H1 (cell line): ENCODE data around the gene ZNF726. TPM values are rescaled to one million over a fixed set of nuclear protein-coding genes. Genes with fewer than 3 reads are reported as not detected.

Experiments used
- CTCF ChIA-PET: fragments of 300-600 bp; sonication (Branson Sonifier 250); formaldehyde crosslinking; loops from one replicate; lab custom pipeline; 2021; ENCODE audit not compliant: partially characterized antibody; lab: Charles Lee
- POLR2A ChIA-PET: fragments of 300-600 bp; sonication (Branson Sonifier 250); formaldehyde crosslinking; loops from one replicate; lab custom pipeline; 2021; ENCODE audit warnings: inconsistent platforms; ENCODE audit not compliant: partially characterized antibody; lab: Charles Lee
- DNase-seq, 2 experiments: peaks; one replicate each; pipeline versions ENCODE4 v3.0.0 to v3.0.0-alpha.2; 2010 to 2022; ENCODE audit warnings: low spot score in 2 of 2, low read depth in 1 of 2, mixed read lengths in 1 of 2
- FAIRE-seq: peaks from 2 replicates; lab custom pipeline; 2011; peaks lifted over from hg19 to GRCh38; lab: Jason Lieb, UNC
- H2AFZ ChIP-seq: 2 replicates; pipeline ENCODE4 v1.8.1; 2012; ENCODE audit warnings: low read length, inconsistent platforms
- H2AK5ac ChIP-seq: 2 replicates; pipeline ENCODE4 v1.6.1; 2013; ENCODE audit warnings: low read depth, low read length
- H2BK120ac ChIP-seq: replicated peaks from 2 replicates; pipeline ENCODE3; 2013; ENCODE audit warnings: low read depth, low read length, inconsistent platforms
- H2BK12ac ChIP-seq: 2 replicates; pipeline ENCODE4 v1.6.1; 2013; ENCODE audit warnings: low read depth, low read length
- H2BK15ac ChIP-seq: 2 replicates; pipeline ENCODE4 v1.6.1; 2013; ENCODE audit warnings: low read length
- H2BK20ac ChIP-seq: 2 replicates; pipeline ENCODE4 v1.6.1; 2013; ENCODE audit warnings: low read length
- H2BK5ac ChIP-seq: 2 replicates; pipeline ENCODE4 v1.6.1; 2013; ENCODE audit warnings: low read depth, low read length
- H3K14ac ChIP-seq: 2 replicates; pipeline ENCODE4 v1.6.1; 2013; ENCODE audit warnings: inconsistent platforms; ENCODE audit not compliant: insufficient read length
- H3K18ac ChIP-seq: 2 replicates; pipeline ENCODE4 v1.6.1; 2013; ENCODE audit warnings: low read length; ENCODE audit errors: extremely low read depth
- H3K23ac ChIP-seq: 2 replicates; pipeline ENCODE4 v1.6.1; 2013; ENCODE audit warnings: inconsistent platforms; ENCODE audit not compliant: insufficient read length
- H3K23me2 ChIP-seq: 2 replicates; pipeline ENCODE4 v1.6.1; 2013; ENCODE audit warnings: low read depth, low read length
- H3K27ac ChIP-seq: 2 replicates; pipeline ENCODE4 v1.6.1; 2011; ENCODE audit warnings: low read depth, low read length, inconsistent platforms
- H3K27me3 ChIP-seq, 4 experiments: replicated peaks in 1 of 4; 1 replicate in 1 of 4; 2 replicates in 3 of 4; pipeline versions ENCODE4 v1.6.1 to v1.8.1; 2011 to 2013; ENCODE audit warnings: low read length in 3 of 4, mild to moderate bottlenecking in 3 of 4, inconsistent platforms in 2 of 4, mixed read lengths in 2 of 4, moderate library complexity in 1 of 4; ENCODE audit not compliant: control insufficient read depth in 3 of 4, insufficient read depth in 3 of 4; ENCODE audit errors: extremely low read depth in 1 of 4
- H3K36me3 ChIP-seq, 4 experiments: 2 replicates each; pipeline versions ENCODE4 v1.6.1 to v1.8.1; 2011 to 2013; ENCODE audit warnings: mild to moderate bottlenecking in 4 of 4, low read length in 3 of 4, moderate library complexity in 2 of 4, control low read depth in 1 of 4, inconsistent platforms in 1 of 4; ENCODE audit not compliant: insufficient read depth in 4 of 4, control insufficient read depth in 2 of 4
- H3K4ac ChIP-seq: replicated peaks from 2 replicates; pipeline ENCODE3; 2013; ENCODE audit warnings: low read length, low read depth, mixed read lengths, inconsistent platforms; ENCODE audit not compliant: insufficient read length
- H3K4me1 ChIP-seq, 4 experiments: replicated peaks in 1 of 4; 1 replicate in 1 of 4; 2 replicates in 3 of 4; pipeline versions ENCODE4 v1.6.1 to v1.8.1; 2011 to 2013; ENCODE audit warnings: low read length in 3 of 4, inconsistent platforms in 2 of 4, mixed read lengths in 1 of 4; ENCODE audit not compliant: insufficient read depth in 4 of 4, control insufficient read depth in 3 of 4
- H3K4me2 ChIP-seq, 2 experiments: 2 replicates each; pipeline versions ENCODE4 v1.6.1 to v1.8.1; 2011 to 2013; ENCODE audit warnings: low read depth in 2 of 2, low read length in 2 of 2, control low read depth in 1 of 2, inconsistent platforms in 1 of 2, mild to moderate bottlenecking in 1 of 2; ENCODE audit not compliant: insufficient read depth in 1 of 2
- H3K4me3 ChIP-seq, 4 experiments: fragments of 200-600, 300-600 bp in 1 of 4; sonication (generic), shearing (Covaris generic), sonication (Bioruptor Twin) in 1 of 4; 2 replicates each; pipeline versions ENCODE4 v1.5.1 to v1.8.1; 2011 to 2016; ENCODE audit warnings: low read length in 4 of 4, low read depth in 3 of 4, control low read depth in 2 of 4, inconsistent platforms in 2 of 4, mild to moderate bottlenecking in 2 of 4, mixed read lengths in 1 of 4, moderate library complexity in 1 of 4; ENCODE audit not compliant: insufficient read depth in 2 of 4; ENCODE audit errors: extremely low read depth in 1 of 4
- H3K56ac ChIP-seq: replicated peaks from 2 replicates; pipeline ENCODE3; 2013; ENCODE audit warnings: low read depth, mild to moderate bottlenecking, mixed read lengths, low read length, inconsistent platforms; ENCODE audit not compliant: insufficient read length
- H3K79me1 ChIP-seq: 2 replicates; pipeline ENCODE4 v1.6.1; 2013; ENCODE audit warnings: low read depth, low read length, control low read depth
- H3K79me2 ChIP-seq, 2 experiments: 2 replicates each; pipeline versions ENCODE4 v1.6.1 to v1.8.1; 2012 to 2013; ENCODE audit warnings: low read length in 2 of 2, mild to moderate bottlenecking in 2 of 2, inconsistent platforms in 1 of 2; ENCODE audit not compliant: insufficient read depth in 2 of 2, control insufficient read depth in 1 of 2
- H3K9ac ChIP-seq, 4 experiments: replicated peaks in 1 of 4; 1 replicate in 1 of 4; 2 replicates in 3 of 4; pipeline versions ENCODE4 v1.6.1 to v1.8.1; 2011 to 2013; ENCODE audit warnings: low read depth in 3 of 4, low read length in 3 of 4, control low read depth in 2 of 4, mild to moderate bottlenecking in 2 of 4, moderate library complexity in 2 of 4, inconsistent platforms in 1 of 4; ENCODE audit errors: extremely low read depth in 1 of 4
- H3K9me3 ChIP-seq, 2 experiments: 2 replicates each; pipeline versions ENCODE4 v1.6.1 to v1.8.1; 2012 to 2013; ENCODE audit warnings: mild to moderate bottlenecking in 2 of 2, moderate library complexity in 2 of 2, control low read depth in 1 of 2, inconsistent platforms in 1 of 2, low read depth in 1 of 2, low read length in 1 of 2, mixed read lengths in 1 of 2; ENCODE audit not compliant: insufficient read depth in 2 of 2
- H4K20me1 ChIP-seq, 2 experiments: replicated peaks in 1 of 2; 2 replicates each; pipeline versions ENCODE3 to v1.8.1; 2011 to 2013; ENCODE audit warnings: inconsistent platforms in 2 of 2, low read length in 2 of 2, mild to moderate bottlenecking in 1 of 2; ENCODE audit not compliant: insufficient read depth in 2 of 2, control insufficient read depth in 1 of 2
- H4K5ac ChIP-seq: 2 replicates; pipeline ENCODE4 v1.6.1; 2013; ENCODE audit warnings: low read length, low read depth, mixed read lengths, inconsistent platforms; ENCODE audit not compliant: insufficient read length
- H4K8ac ChIP-seq: 2 replicates; pipeline ENCODE4 v1.8.0; 2013; ENCODE audit warnings: mild to moderate bottlenecking, moderate library complexity, low read length, inconsistent platforms; ENCODE audit not compliant: insufficient read depth; ENCODE audit errors: extremely low read depth
- H4K91ac ChIP-seq: replicated peaks from 2 replicates; pipeline ENCODE3; 2013; ENCODE audit warnings: low read length, mixed read lengths, inconsistent platforms; ENCODE audit not compliant: insufficient read length
- BCL11A ChIP-seq, 2 experiments: IDR thresholded peaks; one replicate each; pipeline ENCODE4 v1.6.1; 2011; ENCODE audit warnings: low read depth in 2 of 2, low read length in 2 of 2, mild to moderate bottlenecking in 2 of 2
- SRF ChIP-seq: IDR thresholded peaks from 2 replicates; pipeline ENCODE4 v1.6.1; 2011; ENCODE audit warnings: mild to moderate bottlenecking, low read depth, low read length, moderate library complexity
- WGBS, 2 experiments: shearing (Covaris generic) in 1 of 2; methylation state at CpG; one replicate each; pipeline versions ENCODE4 v1.1.6 to v1.1.7; 2013 to 2015; ENCODE audit warnings: low lambda C conversion rate in 2 of 2, mixed read lengths in 2 of 2, inconsistent platforms in 1 of 2, low coverage in 1 of 2, missing lambda C conversion rate in 1 of 2; ENCODE audit not compliant: insufficient replicate concordance in 2 of 2, insufficient coverage in 1 of 2, insufficient read length in 1 of 2; ENCODE audit errors: extremely low coverage in 1 of 2, missing lambda C conversion rate in 1 of 2; 5-methylcytosine and 5-hydroxymethylcytosine counted together
- polyA plus RNA-seq, 7 experiments: library from polyadenylated mRNA; depleted of rRNA in 3 of 7; stranded (reverse) in 5 of 7; unstranded in 2 of 7; fragments of >200 nt in 5 of 7; fragments of 200-250 nt in 2 of 7; gene quantifications; 1 replicate in 5 of 7; 2 replicates in 1 of 7; 4 replicates in 1 of 7; pipeline versions ENCODE4 v1.2.1 to v1.2.3, GENCODE V29; 2011 to 2013; ENCODE audit warnings: missing spikeins in 2 of 7, mixed read lengths in 2 of 7
- total RNA-seq: library from RNA; stranded (reverse); fragmentation: NEBNext Ultra II Directional; extraction: Animal tissue kit (Norgen Biotek cat#: 25700); gene quantifications from 2 replicates; pipeline ENCODE4 v1.2.1, GENCODE V29; 2021

Gene ZNF726
- total and polyA plus RNA-seq, 2 of the 8 experiments (the other 6 are each of a cell fraction or from before 2014, with no cell fraction given), result not detected

DNA sequence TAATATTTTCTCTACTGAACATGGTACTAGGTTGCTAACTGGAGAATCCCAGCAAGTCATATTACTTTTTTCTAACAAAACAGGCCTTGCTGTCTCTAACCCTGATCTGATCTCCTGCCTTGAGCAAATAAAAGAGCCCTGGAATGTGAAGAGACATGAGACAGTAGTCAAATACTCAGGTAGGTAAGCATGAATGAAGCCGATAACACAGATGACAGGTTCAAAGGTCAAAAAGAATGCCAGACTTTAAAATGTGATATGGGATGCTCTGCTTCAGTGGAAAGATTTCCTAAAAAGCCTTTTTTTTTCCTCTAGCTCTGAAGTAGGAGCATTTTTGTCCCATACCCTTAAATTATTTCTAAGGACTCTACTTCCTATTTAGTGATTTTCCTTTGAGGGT is 28.7 kb downstream of the ZNF726 start:
- Histone ChIP-seq H3K4me2 (no peak overlapping the region), H2BK15ac (no peak overlapping the region), H3K9ac (no peak overlapping the region), H3K36me3 (no peaks in the 10 kb centered on the region), H2AK5ac (no peak overlapping the region), H2AFZ (no peak overlapping the region), H4K20me1 (no peaks in the 10 kb centered on the region), H3K18ac (no peak overlapping the region), H4K5ac (no peak overlapping the region), H3K14ac (no peak overlapping the region), H3K79me2 (no peaks in the 10 kb centered on the region), H2BK20ac (no peak overlapping the region), H3K4me3 (no peak overlapping the region), H4K8ac (no peak overlapping the region), H3K79me1 (no peaks in the 10 kb centered on the region), H3K27me3 (no peaks in the 10 kb centered on the region), H2BK120ac (no peak overlapping the region), H3K23me2 (no peaks in the 10 kb centered on the region), H3K4me1 (no peaks in the 10 kb centered on the region), H3K27ac (no peak overlapping the region), H2BK5ac (no peak overlapping the region), H4K91ac (no peak overlapping the region), H3K56ac (no peak overlapping the region), H2BK12ac (no peak overlapping the region), H3K9me3 (peaks cover 21 to 44% of the 10 kb centered on the region in 2 experiments), H3K23ac (no peak overlapping the region), H3K4ac (no peak overlapping the region)
- CTCF ChIA-PET, result no interaction called here
- WGBS, 2 experiments, result 100% methylated on average over 1 of the region's 1 CpG; no CpG with 5 or more reads in 1 of the 2 experiments
- TF ChIP-seq SRF (no peak), BCL11A (IDR thresholded peaks at IDR 0.05; ENCODE audit: low read depth in 2 of 2, low read length in 2 of 2) (no peak)
- FAIRE-seq (no peak), DNase-seq (no peak)
- POLR2A ChIA-PET, result interaction anchor here (1.0 kb wide), 1 partner anchor 9 kb away, joined by 3 read pairs; no protein-coding TSS in a partner anchor
